H9 (cell line): ENCODE data around the gene PODNL1. TPM values are rescaled to one million over a fixed set of nuclear protein-coding genes. Genes with fewer than 3 reads are reported as not detected.

ENCODE experiments used
- DNase-seq: peaks from one replicate; pipeline ENCODE4 v3.0.0-alpha.2; 2017
- H2AFZ ChIP-seq: one replicate; pipeline ENCODE4 v1.6.1; 2013; ENCODE audit warnings: mild to moderate bottlenecking, low read length, control low read depth, moderate library complexity
- H2AK5ac ChIP-seq: 2 replicates; pipeline ENCODE4 v1.6.1; 2013; ENCODE audit warnings: low read length, control low read depth, mixed read lengths; ENCODE audit not compliant: insufficient read length
- H2BK120ac ChIP-seq: one replicate; pipeline ENCODE4 v1.6.1; 2013; ENCODE audit warnings: low read depth, mild to moderate bottlenecking, low read length, control low read depth, inconsistent platforms; ENCODE audit not compliant: poor library complexity, severe bottlenecking
- H2BK12ac ChIP-seq: 2 replicates; pipeline ENCODE4 v1.6.1; 2013; ENCODE audit warnings: low read length, control low read depth, mixed read lengths, low read depth; ENCODE audit not compliant: insufficient read length
- H2BK15ac ChIP-seq: 2 replicates; pipeline ENCODE4 v1.6.1; 2013; ENCODE audit warnings: low read depth, low read length, control low read depth
- H2BK20ac ChIP-seq: one replicate; pipeline ENCODE4 v1.6.1; 2013; ENCODE audit warnings: low read depth, mild to moderate bottlenecking, low read length, control low read depth, inconsistent platforms; ENCODE audit not compliant: poor library complexity, severe bottlenecking
- H2BK5ac ChIP-seq: 2 replicates; pipeline ENCODE4 v1.6.1; 2013; ENCODE audit warnings: low read length, control low read depth, mixed read lengths; ENCODE audit not compliant: insufficient read length
- H3K14ac ChIP-seq: 2 replicates; pipeline ENCODE4 v1.6.1; 2013; ENCODE audit warnings: low read length, control low read depth; ENCODE audit not compliant: insufficient read depth
- H3K18ac ChIP-seq: 2 replicates; pipeline ENCODE4 v1.6.1; 2013; ENCODE audit warnings: low read depth, mild to moderate bottlenecking, mixed read lengths, low read length, control low read depth; ENCODE audit not compliant: insufficient read length
- H3K23ac ChIP-seq: 2 replicates; pipeline ENCODE4 v1.6.1; 2013; ENCODE audit warnings: low read length, control low read depth, mixed read lengths, low read depth; ENCODE audit not compliant: insufficient read length
- H3K23me2 ChIP-seq: 2 replicates; pipeline ENCODE4 v1.6.1; 2013; ENCODE audit warnings: low read depth, mild to moderate bottlenecking, mixed read lengths, low read length, control low read depth; ENCODE audit not compliant: insufficient read length, poor library complexity, severe bottlenecking
- H3K27ac ChIP-seq: 2 replicates; pipeline ENCODE4 v1.5.1; 2013; ENCODE audit warnings: low read length, control low read depth, mixed read lengths, low read depth; ENCODE audit not compliant: insufficient read length
- H3K27me3 ChIP-seq: 2 replicates; pipeline ENCODE4 v1.6.1; 2013; ENCODE audit warnings: low read length, control low read depth, inconsistent platforms; ENCODE audit not compliant: insufficient read depth
- H3K4ac ChIP-seq: 2 replicates; pipeline ENCODE4 v1.6.1; 2013; ENCODE audit warnings: low read depth, mild to moderate bottlenecking, control low read depth, inconsistent platforms, low read length, moderate library complexity
- H3K4me1 ChIP-seq: 2 replicates; pipeline ENCODE4 v1.6.1; 2013; ENCODE audit warnings: low read length, control low read depth, inconsistent platforms; ENCODE audit not compliant: insufficient read depth
- H3K4me2 ChIP-seq: 2 replicates; pipeline ENCODE4 v1.6.1; 2013; ENCODE audit warnings: low read length, control low read depth, mixed read lengths; ENCODE audit not compliant: insufficient read length, insufficient read depth
- H3K56ac ChIP-seq: 2 replicates; pipeline ENCODE4 v1.6.1; 2013; ENCODE audit warnings: low read depth, mild to moderate bottlenecking, mixed read lengths, low read length, control low read depth; ENCODE audit not compliant: insufficient read length
- H3K79me1 ChIP-seq: 2 replicates; pipeline ENCODE4 v1.6.1; 2013; ENCODE audit warnings: low read depth, mild to moderate bottlenecking, moderate library complexity, low read length, control low read depth, inconsistent platforms; ENCODE audit not compliant: insufficient read depth, poor library complexity, severe bottlenecking
- H3K79me2 ChIP-seq: 2 replicates; pipeline ENCODE4 v1.6.1; 2013; ENCODE audit warnings: low read length, control low read depth, inconsistent platforms; ENCODE audit not compliant: insufficient read depth
- H3K9ac ChIP-seq: 2 replicates; pipeline ENCODE4 v1.6.1; 2013; ENCODE audit warnings: low read length, control low read depth, mixed read lengths; ENCODE audit not compliant: insufficient read length; ENCODE audit errors: extremely low read depth
- H3K9me3 ChIP-seq: one replicate; pipeline ENCODE4 v1.6.1; 2013; ENCODE audit warnings: low read depth, low read length, inconsistent platforms; ENCODE audit not compliant: control insufficient read depth
- H3T11ph ChIP-seq: one replicate; pipeline ENCODE4 v1.6.1; 2013; ENCODE audit warnings: mild to moderate bottlenecking, low read length, control low read depth, inconsistent platforms
- H4K20me1 ChIP-seq: one replicate; pipeline ENCODE4 v1.6.1; 2013; ENCODE audit not compliant: control insufficient read depth, insufficient read length, insufficient read depth
- H4K5ac ChIP-seq: 2 replicates; pipeline ENCODE4 v1.6.1; 2013; ENCODE audit warnings: low read depth, mild to moderate bottlenecking, mixed read lengths, low read length, control low read depth; ENCODE audit not compliant: insufficient read length
- H4K8ac ChIP-seq: replicated peaks from 2 replicates; pipeline ENCODE4 v1.6.1; 2013; ENCODE audit warnings: low read length, control low read depth, mixed read lengths, low read depth; ENCODE audit not compliant: insufficient read length
- H4K91ac ChIP-seq: 2 replicates; pipeline ENCODE4 v1.6.1; 2013; ENCODE audit warnings: low read depth, mild to moderate bottlenecking, moderate library complexity, mixed read lengths, low read length, control low read depth; ENCODE audit not compliant: insufficient read length
- H3K27ac Mint-ChIP-seq, 3 experiments: 2 replicates in 2 of 3; 3 replicates in 1 of 3; pipeline ENCODE4 v1.8.0; 2020 to 2021; ENCODE audit warnings: mixed read lengths in 3 of 3, mild to moderate bottlenecking in 1 of 3, moderate library complexity in 1 of 3
- H3K27me3 Mint-ChIP-seq: 2 replicates; pipeline ENCODE4 v1.8.0; 2021; ENCODE audit warnings: low read depth, mild to moderate bottlenecking, moderate library complexity, mixed read lengths
- H3K36me3 Mint-ChIP-seq, 3 experiments: 2 replicates in 2 of 3; 3 replicates in 1 of 3; pipeline ENCODE4 v1.8.0; 2020 to 2021; ENCODE audit warnings: low read depth in 3 of 3, mixed read lengths in 3 of 3; ENCODE audit not compliant: insufficient read depth in 1 of 3
- H3K4me1 Mint-ChIP-seq, 2 experiments: 2 replicates each; pipeline ENCODE4 v1.8.0; 2020; ENCODE audit warnings: mixed read lengths in 2 of 2
- H3K4me3 Mint-ChIP-seq, 2 experiments: 2 replicates in 1 of 2; 3 replicates in 1 of 2; pipeline ENCODE4 v1.8.0; 2020 to 2021; ENCODE audit warnings: mild to moderate bottlenecking in 2 of 2, mixed read lengths in 2 of 2, moderate library complexity in 1 of 2
- H3K9me3 Mint-ChIP-seq, 2 experiments: 2 replicates in 1 of 2; 3 replicates in 1 of 2; pipeline ENCODE4 v1.8.0; 2020; ENCODE audit warnings: mild to moderate bottlenecking in 2 of 2, mixed read lengths in 2 of 2, moderate library complexity in 1 of 2
- WGBS: extraction: QIAGEN DNeasy Blood & Tissue Kit; methylation state at CpG from one replicate; pipeline ENCODE4 v1.1.7; 2013; ENCODE audit warnings: missing lambda C conversion rate, low lambda C conversion rate, mixed read lengths; ENCODE audit not compliant: insufficient read length; ENCODE audit errors: extremely low coverage; 5-methylcytosine and 5-hydroxymethylcytosine counted together
- total RNA-seq: library from RNA; stranded (reverse); gene quantifications from 2 replicates; pipeline ENCODE4 v1.2.1, GENCODE V29; 2021
- TF ChIP-seq, protein P1 (sequence below): fragments of 200-600 bp; sonication (generic); conservative IDR thresholded peaks from 3 replicates; pipeline ENCODE4 v1.8.0; 2021; ENCODE audit warnings: antibody characterized with exemption, mild to moderate bottlenecking

The PODNL1 gene
- total RNA-seq, 1 experiment from 2014 or later, result 0.68 TPM

DNA sequence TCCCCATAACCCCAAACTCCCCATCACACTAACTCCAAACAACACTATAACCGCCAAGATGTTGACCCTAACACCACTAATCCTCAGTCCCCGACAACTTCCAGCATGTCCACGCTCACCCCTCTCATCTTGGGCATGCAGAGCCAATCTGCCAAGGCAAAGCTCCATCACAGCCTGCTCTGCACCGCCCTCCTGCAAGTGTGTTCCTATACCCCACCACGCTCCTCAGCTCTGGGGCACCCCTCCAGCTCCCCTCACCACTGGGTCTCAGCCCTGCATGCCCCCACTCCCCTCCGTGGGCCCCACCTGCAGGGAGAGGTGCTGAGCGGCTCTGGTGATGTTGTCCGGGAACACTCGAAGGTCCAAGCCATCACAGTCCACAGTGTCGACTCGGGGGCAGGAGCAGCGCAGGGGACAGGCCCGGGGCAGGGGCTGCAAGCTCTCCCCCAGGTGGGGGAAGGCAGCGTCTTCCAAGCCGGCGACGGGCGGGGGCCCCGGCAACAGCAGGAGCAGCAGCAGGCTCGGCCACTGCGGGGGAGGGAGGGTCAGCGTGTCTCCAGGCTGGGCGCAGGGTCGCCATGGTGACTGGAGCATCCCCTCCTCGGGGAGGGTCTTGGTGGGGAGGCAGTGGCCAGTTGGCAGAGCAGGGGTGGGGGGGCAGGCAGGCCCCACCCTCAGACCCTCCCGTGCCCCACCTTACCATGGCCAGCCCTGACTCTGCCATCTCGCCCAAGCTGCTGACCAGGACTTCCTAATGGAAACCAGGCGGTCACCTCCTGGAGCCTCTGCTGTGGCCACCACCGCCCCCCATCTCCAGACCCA is 527 bp downstream of the PODNL1 start:
- DNase-seq, result peak; percentile 45
- 100% methylated on average over 1 of the region's 29 CpGs for WGBS

More for the DNA sequence above, 527 bp downstream of the PODNL1 start:
- Histone ChIP-seq H4K5ac (no peak overlapping the region), H3K23ac (no peak overlapping the region), H3K56ac (no peak overlapping the region), H3K18ac (no peak overlapping the region), H2BK120ac (no peak overlapping the region), H3K27ac (no peak overlapping the region), H2AFZ (no peak overlapping the region), H3T11ph (no peak overlapping the region), H3K9ac (no peak overlapping the region), H3K23me2 (no peaks in the 10 kb centered on the region), H3K9me3 (no peaks in the 10 kb centered on the region), H4K91ac (no peak overlapping the region), H4K20me1 (peaks cover 5% of the 10 kb centered on the region), H2BK20ac (no peak overlapping the region), H4K8ac (no peak overlapping the region), H3K4ac (no peak overlapping the region), H3K79me1 (no peaks in the 10 kb centered on the region), H3K4me1 (peaks cover 3% of the 10 kb centered on the region; the same call in 1 of the 2 replicates), H2BK5ac (no peak overlapping the region), H3K27me3 (no peaks in the 10 kb centered on the region), H2BK12ac (no peak overlapping the region), H2AK5ac (no peak overlapping the region), H3K79me2 (no peaks in the 10 kb centered on the region), H3K4me2 (no peak overlapping the region), H2BK15ac (no peak overlapping the region), H3K14ac (no peak overlapping the region)
- Mint-ChIP-seq H3K4me3 (peak overlapping the region in 1 of 2 experiments; percentile 67; a peak in 3 of 5 replicates), H3K27ac (peak overlapping the region in 1 of 3 experiments; percentile 56; a peak in 1 of 7 replicates), H3K27me3 (peaks cover 6% of the 10 kb centered on the region), H3K9me3 (peaks cover 0 to 3% of the 10 kb centered on the region in 2 experiments; a peak in 1 of 5 replicates), H3K4me1 (peaks cover 14 to 29% of the 10 kb centered on the region in 2 experiments), H3K36me3 (no peaks in the 10 kb centered on the region)
- TF ChIP-seq, protein P1, sequence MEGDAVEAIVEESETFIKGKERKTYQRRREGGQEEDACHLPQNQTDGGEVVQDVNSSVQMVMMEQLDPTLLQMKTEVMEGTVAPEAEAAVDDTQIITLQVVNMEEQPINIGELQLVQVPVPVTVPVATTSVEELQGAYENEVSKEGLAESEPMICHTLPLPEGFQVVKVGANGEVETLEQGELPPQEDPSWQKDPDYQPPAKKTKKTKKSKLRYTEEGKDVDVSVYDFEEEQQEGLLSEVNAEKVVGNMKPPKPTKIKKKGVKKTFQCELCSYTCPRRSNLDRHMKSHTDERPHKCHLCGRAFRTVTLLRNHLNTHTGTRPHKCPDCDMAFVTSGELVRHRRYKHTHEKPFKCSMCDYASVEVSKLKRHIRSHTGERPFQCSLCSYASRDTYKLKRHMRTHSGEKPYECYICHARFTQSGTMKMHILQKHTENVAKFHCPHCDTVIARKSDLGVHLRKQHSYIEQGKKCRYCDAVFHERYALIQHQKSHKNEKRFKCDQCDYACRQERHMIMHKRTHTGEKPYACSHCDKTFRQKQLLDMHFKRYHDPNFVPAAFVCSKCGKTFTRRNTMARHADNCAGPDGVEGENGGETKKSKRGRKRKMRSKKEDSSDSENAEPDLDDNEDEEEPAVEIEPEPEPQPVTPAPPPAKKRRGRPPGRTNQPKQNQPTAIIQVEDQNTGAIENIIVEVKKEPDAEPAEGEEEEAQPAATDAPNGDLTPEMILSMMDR, result no peak
